Cardiac muscle cell (in vitro differentiated cells and primary cell): ENCODE results near the gene GPR153. TPM values are rescaled to one million over a fixed set of nuclear protein-coding genes. Genes with fewer than 3 reads are reported as not detected.

ENCODE experiments used
- DNase-seq, 2 donors: peaks; one replicate each; pipeline versions ENCODE4 v3.0.0 to v3.0.0-alpha.2; 2010 to 2017; ENCODE audit warnings: low read depth in 1 of 2, low spot score in 1 of 2
- H3K27ac ChIP-seq: fragments of 200-600 bp; sonication (generic); 2 replicates; pipeline ENCODE4 v1.5.1; 2016
- H3K27me3 ChIP-seq: fragments of 200-600 bp; sonication (generic); 2 replicates; pipeline ENCODE4 v1.6.0; 2016; ENCODE audit warnings: control low read depth
- H3K36me3 ChIP-seq: fragments of 200-600 bp; sonication (generic); 2 replicates; pipeline ENCODE4 v1.5.1; 2016; ENCODE audit warnings: control low read depth
- H3K4me1 ChIP-seq: fragments of 200-600 bp; sonication (generic); 2 replicates; pipeline ENCODE4 v1.8.1; 2017; ENCODE audit warnings: low read depth, mild to moderate bottlenecking, mixed run types
- H3K4me3 ChIP-seq: fragments of 200-600 bp; sonication (generic); 2 replicates; pipeline ENCODE4 v1.5.1; 2016; ENCODE audit warnings: mild to moderate bottlenecking
- H3K9me3 ChIP-seq: fragments of 200-600 bp; sonication (generic); 2 replicates; pipeline ENCODE4 v1.5.1; 2017; ENCODE audit warnings: low read depth, mild to moderate bottlenecking, control low read depth
- CTCF ChIP-seq: IDR thresholded peaks from 2 replicates; pipeline ENCODE4 v1.5.1; 2012; ENCODE audit warnings: low read depth, mild to moderate bottlenecking, low read length
- polyA plus RNA-seq: library from polyadenylated mRNA; unstranded; fragments of >200 nt; fragmentation: Nextera tagmentation; extraction: Ambion mirVana; gene quantifications from 2 replicates; pipeline ENCODE4 v1.2.1, GENCODE V29; 2016
- total RNA-seq: library from RNA; depleted of rRNA; stranded (reverse); fragments of >200 nt; gene quantifications from 2 replicates; pipeline ENCODE4 v1.2.3, GENCODE V29; 2016

GPR153 gene
- total and polyA plus RNA-seq, 2 experiments from 2014 or later: 21.0 to 32.7 TPM

- Histone ChIP-seq H3K36me3 (no peaks in the 10 kb centered on the region), H3K4me1 (peaks cover 18% of the 10 kb centered on the region)
- no peak for DNase-seq
Observed at GRCh38 chr1:6266641-6267040, 5.7 kb upstream of the GPR153 start.

GRCh38 chr1:6265151-6265550 lies 4.3 kb upstream of the GPR153 start:
- Histone ChIP-seq H3K9me3 (no peaks in the 10 kb centered on the region), H3K4me1 (peaks cover 18% of the 10 kb centered on the region), H3K27me3 (no peaks in the 10 kb centered on the region), H3K36me3 (no peaks in the 10 kb centered on the region), H3K27ac (no peak overlapping the region), H3K4me3 (no peak overlapping the region)
- TF ChIP-seq CTCF: no peak
- no peak for DNase-seq

More at GRCh38 chr1:6266641-6267040, 5.7 kb upstream of the GPR153 start:
- no peak for TF ChIP-seq CTCF
- no peak overlapping the region for H3K4me3 ChIP-seq
- H3K27me3 ChIP-seq: no peaks in the 10 kb centered on the region
- H3K9me3 ChIP-seq: no peaks in the 10 kb centered on the region
- H3K27ac ChIP-seq: no peak overlapping the region

GRCh38 chr1:6263716-6264115 lies 2.8 kb upstream of the GPR153 start:
- Histone ChIP-seq H3K4me3 (no peak overlapping the region), H3K27ac (no peak overlapping the region), H3K9me3 (no peaks in the 10 kb centered on the region), H3K36me3 (no peaks in the 10 kb centered on the region), H3K4me1 (peaks cover 16% of the 10 kb centered on the region), H3K27me3 (peaks cover 10% of the 10 kb centered on the region)
- DNase-seq: no peak
- no peak for TF ChIP-seq CTCF

GRCh38 chr1:6262555-6263420 lies 1.9 kb upstream of the GPR153 start:
- Histone ChIP-seq H3K4me1 (peaks cover 16% of the 10 kb centered on the region), H3K27me3 (peaks cover 10% of the 10 kb centered on the region)
- peak in 1 of 2 donors; percentile 69 for DNase-seq

GRCh38 chr1:6261615-6261995 lies 707 bp upstream of the GPR153 start:
- DNase-seq: peak in 1 of 2 donors; percentile 76

More at GRCh38 chr1:6262555-6263420, 1.9 kb upstream of the GPR153 start:
- no peak overlapping the region for H3K4me3 ChIP-seq
- H3K36me3 ChIP-seq: no peaks in the 10 kb centered on the region
- H3K9me3 ChIP-seq: no peaks in the 10 kb centered on the region
- TF ChIP-seq CTCF: no peak
- H3K27ac ChIP-seq: no peak overlapping the region

More at GRCh38 chr1:6261615-6261995, 707 bp upstream of the GPR153 start:
- H3K9me3 ChIP-seq: no peaks in the 10 kb centered on the region
- H3K4me1 ChIP-seq: peaks cover 14% of the 10 kb centered on the region
- H3K4me3 ChIP-seq: peak overlapping the region; percentile 55
- no peak for TF ChIP-seq CTCF
- no peaks in the 10 kb centered on the region for H3K36me3 ChIP-seq
- H3K27me3 ChIP-seq: peaks cover 10% of the 10 kb centered on the region
- no peak overlapping the region for H3K27ac ChIP-seq
